PFSK-1 (cell line): Measurements from ENCODE around the gene ATXN1.

Experiments
- FOXP2 ChIP-seq: optimal IDR thresholded peaks from 2 replicates; pipeline ENCODE3; 2011; ENCODE audit warnings: borderline replicate concordance, control low read depth, inconsistent platforms; ENCODE audit not compliant: insufficient read depth; ENCODE audit errors: extremely low read length, extremely low read depth
- POLR2AphosphoS5 ChIP-seq: IDR thresholded peaks from 2 replicates; pipeline ENCODE4 v1.6.1; 2012; ENCODE audit warnings: low read depth, mild to moderate bottlenecking, control low read depth, low read length, moderate library complexity
- SIN3A ChIP-seq: IDR thresholded peaks from 2 replicates; pipeline ENCODE4 v1.6.1; 2012; ENCODE audit warnings: mild to moderate bottlenecking, low read length, moderate library complexity, borderline replicate concordance; ENCODE audit not compliant: insufficient read depth
- TAF1 ChIP-seq: IDR thresholded peaks from 2 replicates; pipeline ENCODE4 v1.6.1; 2012; ENCODE audit warnings: low read length, control low read depth, borderline replicate concordance; ENCODE audit not compliant: insufficient read depth
- TF ChIP-seq, protein P1 (sequence below), 2 experiments: IDR thresholded peaks; 2 replicates each; pipeline versions ENCODE4 v1.6.1 to v1.8.0; 2011 to 2012; ENCODE audit warnings: low read depth in 2 of 2, low read length in 2 of 2, control low read depth in 1 of 2, inconsistent platforms in 1 of 2, mild to moderate bottlenecking in 1 of 2, moderate library complexity in 1 of 2; ENCODE audit not compliant: insufficient read depth in 1 of 2

Gene ATXN1

GRCh38 chr6:16440636-16441212, 320.5 kb downstream of the ATXN1 start:
- no peak for TF ChIP-seq FOXP2
- no peak for TF ChIP-seq SIN3A
- TF ChIP-seq, protein P1, sequence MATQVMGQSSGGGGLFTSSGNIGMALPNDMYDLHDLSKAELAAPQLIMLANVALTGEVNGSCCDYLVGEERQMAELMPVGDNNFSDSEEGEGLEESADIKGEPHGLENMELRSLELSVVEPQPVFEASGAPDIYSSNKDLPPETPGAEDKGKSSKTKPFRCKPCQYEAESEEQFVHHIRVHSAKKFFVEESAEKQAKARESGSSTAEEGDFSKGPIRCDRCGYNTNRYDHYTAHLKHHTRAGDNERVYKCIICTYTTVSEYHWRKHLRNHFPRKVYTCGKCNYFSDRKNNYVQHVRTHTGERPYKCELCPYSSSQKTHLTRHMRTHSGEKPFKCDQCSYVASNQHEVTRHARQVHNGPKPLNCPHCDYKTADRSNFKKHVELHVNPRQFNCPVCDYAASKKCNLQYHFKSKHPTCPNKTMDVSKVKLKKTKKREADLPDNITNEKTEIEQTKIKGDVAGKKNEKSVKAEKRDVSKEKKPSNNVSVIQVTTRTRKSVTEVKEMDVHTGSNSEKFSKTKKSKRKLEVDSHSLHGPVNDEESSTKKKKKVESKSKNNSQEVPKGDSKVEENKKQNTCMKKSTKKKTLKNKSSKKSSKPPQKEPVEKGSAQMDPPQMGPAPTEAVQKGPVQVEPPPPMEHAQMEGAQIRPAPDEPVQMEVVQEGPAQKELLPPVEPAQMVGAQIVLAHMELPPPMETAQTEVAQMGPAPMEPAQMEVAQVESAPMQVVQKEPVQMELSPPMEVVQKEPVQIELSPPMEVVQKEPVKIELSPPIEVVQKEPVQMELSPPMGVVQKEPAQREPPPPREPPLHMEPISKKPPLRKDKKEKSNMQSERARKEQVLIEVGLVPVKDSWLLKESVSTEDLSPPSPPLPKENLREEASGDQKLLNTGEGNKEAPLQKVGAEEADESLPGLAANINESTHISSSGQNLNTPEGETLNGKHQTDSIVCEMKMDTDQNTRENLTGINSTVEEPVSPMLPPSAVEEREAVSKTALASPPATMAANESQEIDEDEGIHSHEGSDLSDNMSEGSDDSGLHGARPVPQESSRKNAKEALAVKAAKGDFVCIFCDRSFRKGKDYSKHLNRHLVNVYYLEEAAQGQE (IDR thresholded peaks at IDR 0.05; ENCODE audit: insufficient read depth in 1 of 2, low read depth in 2 of 2, low read length in 2 of 2): no peak
- no peak for TF ChIP-seq TAF1

- no peak for TF ChIP-seq SIN3A
- TF ChIP-seq, protein P1 (IDR thresholded peaks at IDR 0.05; ENCODE audit: insufficient read depth in 1 of 2, low read depth in 2 of 2, low read length in 2 of 2): no peak
- no peak for TF ChIP-seq TAF1
- no peak for TF ChIP-seq FOXP2
- no peak for TF ChIP-seq POLR2AphosphoS5
These were observed 322.3 kb downstream of the ATXN1 start for GRCh38 chr6:16438718-16439591.

DNA sequence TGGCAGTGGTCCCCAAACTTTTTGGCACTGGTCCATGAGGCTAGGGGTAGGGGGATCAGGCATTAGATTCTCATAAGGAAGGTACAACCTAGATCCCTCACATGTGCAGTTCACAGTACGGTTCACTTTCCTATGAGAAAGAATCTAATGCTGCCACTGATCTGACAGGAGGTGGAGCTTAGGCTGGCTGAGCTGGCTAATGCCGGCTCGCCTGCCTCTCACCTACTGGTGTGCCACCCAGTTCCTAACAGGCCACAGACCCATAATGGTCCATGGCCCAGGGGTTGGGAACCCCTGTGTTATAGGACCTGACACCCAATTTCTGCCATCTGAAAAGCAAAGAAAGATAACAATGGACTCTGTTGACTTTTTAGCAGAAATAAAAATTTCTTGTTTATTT, 323.3 kb downstream of the ATXN1 start:
- no peak for TF ChIP-seq POLR2AphosphoS5
- TF ChIP-seq SIN3A: no peak
- TF ChIP-seq, protein P1 (IDR thresholded peaks at IDR 0.05; ENCODE audit: insufficient read depth in 1 of 2, low read depth in 2 of 2, low read length in 2 of 2): no peak
- no peak for TF ChIP-seq FOXP2
- TF ChIP-seq TAF1: no peak

DNA sequence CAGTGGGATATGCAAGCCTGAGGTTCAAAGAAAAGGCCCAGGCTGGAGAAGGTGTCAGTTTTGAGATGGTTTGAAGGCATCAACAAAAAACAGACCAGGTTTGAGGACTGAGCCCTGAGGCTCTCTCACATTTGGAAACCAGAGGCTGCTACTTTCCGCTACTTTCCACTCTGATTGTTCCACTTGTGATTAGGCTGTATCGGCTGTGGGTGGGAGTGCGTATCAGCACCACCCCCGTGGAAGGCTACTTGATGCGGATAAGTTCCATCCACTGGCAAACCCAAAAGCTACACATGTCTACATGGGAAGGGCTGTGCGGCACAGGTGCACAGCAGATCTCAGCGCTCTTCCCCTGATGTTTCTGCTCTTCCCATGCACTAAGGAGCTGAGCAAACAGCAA, 324.2 kb downstream of the ATXN1 start:
- no peak for TF ChIP-seq TAF1
- TF ChIP-seq POLR2AphosphoS5: peak; percentile 44
- TF ChIP-seq, protein P1 (IDR thresholded peaks at IDR 0.05; ENCODE audit: insufficient read depth in 1 of 2, low read depth in 2 of 2, low read length in 2 of 2): no peak
- TF ChIP-seq FOXP2: no peak
- TF ChIP-seq SIN3A: no peak
